ENCODE measurements around the gene RARRES2. TPM values are rescaled to one million over a fixed set of nuclear protein-coding genes. Genes with fewer than 3 reads are reported as not detected.

Gene RARRES2
- total RNA-seq, 1 experiment from 2014 or later, result 2.1 TPM

- Histone ChIP-seq H3K4me1 (ENCODE audit: control insufficient read depth in 1 of 2, insufficient read depth in 2 of 2, low read length in 2 of 2) (peaks cover 15 to 24% of the 10 kb centered on the region in 2 experiments), H3K9me2 (ENCODE audit: insufficient read depth) (no peaks in the 10 kb centered on the region), H3K36me3 (ENCODE audit: control insufficient read depth in 1 of 2, insufficient read depth in 2 of 2, low read length in 2 of 2) (peaks cover 10 to 16% of the 10 kb centered on the region in 2 experiments; a peak in 3 of 4 replicates), H3K79me2 (ENCODE audit: insufficient read depth, low read length) (peaks cover 20% of the 10 kb centered on the region), H3K27me3 (ENCODE audit: insufficient read depth, low read length) (no peaks in the 10 kb centered on the region), H2AFZ (ENCODE audit: low read depth, low read length, poor library complexity, severe bottlenecking) (no peak overlapping the region), H3K27ac (ENCODE audit: low read depth, low read length) (no peak overlapping the region), H3K9me3 (ENCODE audit: control insufficient read depth in 1 of 2, insufficient read depth in 1 of 2, low read depth in 1 of 2, low read length in 2 of 2) (no peaks in the 10 kb centered on the region), H3K4me2 (ENCODE audit: low read length) (no peak overlapping the region), H3K4me3 (replicated peaks in 1 of 2; ENCODE audit: low read depth in 1 of 2, low read length in 2 of 2) (no peak overlapping the region), H4K20me1 (ENCODE audit: insufficient read depth) (no peaks in the 10 kb centered on the region), H3K9ac (ENCODE audit: low read length) (no peak overlapping the region)
- no peak for DNase-seq (ENCODE audit: low read depth, low spot score)
- ChIA-PET POLR2A (no interaction called here), CTCF (no interaction called here), RAD21 (ENCODE audit: low non-redundant PET in 1 of 2, low total read pairs in 2 of 2, uncharacterized antibody in 2 of 2, unreplicated experiment in 2 of 2) (no interaction called here)
- TF ChIP-seq ELF1 (IDR thresholded peaks at IDR 0.05; ENCODE audit: borderline replicate concordance, low read depth) (no peak), TCF7L2 (IDR thresholded peaks at IDR 0.05; ENCODE audit: borderline replicate concordance, extremely low read depth, insufficient read depth, insufficient read length) (no peak), CEBPB (IDR thresholded peaks at IDR 0.05; ENCODE audit: low read depth) (no peak), CBX3 (IDR thresholded peaks at IDR 0.05; ENCODE audit: low read depth) (no peak), ZNF274 (IDR thresholded peaks at IDR 0.05; ENCODE audit: low read depth, low read length) (no peak), SRF (IDR thresholded peaks at IDR 0.05; ENCODE audit: low read depth) (no peak), RAD21 (IDR thresholded peaks at IDR 0.05; ENCODE audit: low read depth) (no peak), SP1 (IDR thresholded peaks at IDR 0.05; ENCODE audit: low read depth) (no peak), EZH2 (IDR thresholded peaks at IDR 0.05) (no peak), ATF3 (IDR thresholded peaks at IDR 0.05) (no peak), JUND (IDR thresholded peaks at IDR 0.05) (no peak), ZFX (IDR thresholded peaks at IDR 0.05) (no peak), SIN3A (IDR thresholded peaks at IDR 0.05; ENCODE audit: low read depth) (no peak), FOSL1 (IDR thresholded peaks at IDR 0.05; ENCODE audit: low read depth) (no peak), EGR1 (IDR thresholded peaks at IDR 0.05; ENCODE audit: low read depth) (no peak)
- TF ChIP-seq, protein P1, sequence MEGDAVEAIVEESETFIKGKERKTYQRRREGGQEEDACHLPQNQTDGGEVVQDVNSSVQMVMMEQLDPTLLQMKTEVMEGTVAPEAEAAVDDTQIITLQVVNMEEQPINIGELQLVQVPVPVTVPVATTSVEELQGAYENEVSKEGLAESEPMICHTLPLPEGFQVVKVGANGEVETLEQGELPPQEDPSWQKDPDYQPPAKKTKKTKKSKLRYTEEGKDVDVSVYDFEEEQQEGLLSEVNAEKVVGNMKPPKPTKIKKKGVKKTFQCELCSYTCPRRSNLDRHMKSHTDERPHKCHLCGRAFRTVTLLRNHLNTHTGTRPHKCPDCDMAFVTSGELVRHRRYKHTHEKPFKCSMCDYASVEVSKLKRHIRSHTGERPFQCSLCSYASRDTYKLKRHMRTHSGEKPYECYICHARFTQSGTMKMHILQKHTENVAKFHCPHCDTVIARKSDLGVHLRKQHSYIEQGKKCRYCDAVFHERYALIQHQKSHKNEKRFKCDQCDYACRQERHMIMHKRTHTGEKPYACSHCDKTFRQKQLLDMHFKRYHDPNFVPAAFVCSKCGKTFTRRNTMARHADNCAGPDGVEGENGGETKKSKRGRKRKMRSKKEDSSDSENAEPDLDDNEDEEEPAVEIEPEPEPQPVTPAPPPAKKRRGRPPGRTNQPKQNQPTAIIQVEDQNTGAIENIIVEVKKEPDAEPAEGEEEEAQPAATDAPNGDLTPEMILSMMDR (IDR thresholded peaks at IDR 0.05 in 2 of 3, conservative IDR thresholded peaks at IDR 0.05 in 1 of 3; ENCODE audit: borderline replicate concordance in 1 of 3, insufficient read depth in 1 of 3, low read depth in 2 of 3, low read length in 2 of 3), result no peak
- TF ChIP-seq, protein P2, sequence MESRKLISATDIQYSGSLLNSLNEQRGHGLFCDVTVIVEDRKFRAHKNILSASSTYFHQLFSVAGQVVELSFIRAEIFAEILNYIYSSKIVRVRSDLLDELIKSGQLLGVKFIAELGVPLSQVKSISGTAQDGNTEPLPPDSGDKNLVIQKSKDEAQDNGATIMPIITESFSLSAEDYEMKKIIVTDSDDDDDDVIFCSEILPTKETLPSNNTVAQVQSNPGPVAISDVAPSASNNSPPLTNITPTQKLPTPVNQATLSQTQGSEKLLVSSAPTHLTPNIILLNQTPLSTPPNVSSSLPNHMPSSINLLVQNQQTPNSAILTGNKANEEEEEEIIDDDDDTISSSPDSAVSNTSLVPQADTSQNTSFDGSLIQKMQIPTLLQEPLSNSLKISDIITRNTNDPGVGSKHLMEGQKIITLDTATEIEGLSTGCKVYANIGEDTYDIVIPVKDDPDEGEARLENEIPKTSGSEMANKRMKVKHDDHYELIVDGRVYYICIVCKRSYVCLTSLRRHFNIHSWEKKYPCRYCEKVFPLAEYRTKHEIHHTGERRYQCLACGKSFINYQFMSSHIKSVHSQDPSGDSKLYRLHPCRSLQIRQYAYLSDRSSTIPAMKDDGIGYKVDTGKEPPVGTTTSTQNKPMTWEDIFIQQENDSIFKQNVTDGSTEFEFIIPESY (IDR thresholded peaks at IDR 0.05; ENCODE audit: extremely low read depth, insufficient replicate concordance, low read length), result no peak
- intact Hi-C loops (cut with micrococcal nuclease), result no loop called here
- no peak for ATAC-seq
- BruUV-seq (replicated peaks), result no TSS peak
These were observed 34.5 kb upstream of the RARRES2 start for GRCh38 chr7:150375662-150376521.

Measured in HCT116 (cell line).